GM21390 (cell line): ENCODE measurements around the gene ZDHHC22.
"Not testable (repeated sequence)": the region's sequence is repeated elsewhere in the genome, so short reads cannot be mapped to it uniquely, and the experiment has no call there.

Experiments used
- ATAC-seq: cut with Tn5 transposase; IDR thresholded peaks from one replicate; pipeline ENCODE4 v1.9.1; 2021; ENCODE audit not compliant: unreplicated experiment

Gene ZDHHC22, protein sequence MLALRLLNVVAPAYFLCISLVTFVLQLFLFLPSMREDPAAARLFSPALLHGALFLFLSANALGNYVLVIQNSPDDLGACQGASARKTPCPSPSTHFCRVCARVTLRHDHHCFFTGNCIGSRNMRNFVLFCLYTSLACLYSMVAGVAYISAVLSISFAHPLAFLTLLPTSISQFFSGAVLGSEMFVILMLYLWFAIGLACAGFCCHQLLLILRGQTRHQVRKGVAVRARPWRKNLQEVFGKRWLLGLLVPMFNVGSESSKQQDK

DNA sequence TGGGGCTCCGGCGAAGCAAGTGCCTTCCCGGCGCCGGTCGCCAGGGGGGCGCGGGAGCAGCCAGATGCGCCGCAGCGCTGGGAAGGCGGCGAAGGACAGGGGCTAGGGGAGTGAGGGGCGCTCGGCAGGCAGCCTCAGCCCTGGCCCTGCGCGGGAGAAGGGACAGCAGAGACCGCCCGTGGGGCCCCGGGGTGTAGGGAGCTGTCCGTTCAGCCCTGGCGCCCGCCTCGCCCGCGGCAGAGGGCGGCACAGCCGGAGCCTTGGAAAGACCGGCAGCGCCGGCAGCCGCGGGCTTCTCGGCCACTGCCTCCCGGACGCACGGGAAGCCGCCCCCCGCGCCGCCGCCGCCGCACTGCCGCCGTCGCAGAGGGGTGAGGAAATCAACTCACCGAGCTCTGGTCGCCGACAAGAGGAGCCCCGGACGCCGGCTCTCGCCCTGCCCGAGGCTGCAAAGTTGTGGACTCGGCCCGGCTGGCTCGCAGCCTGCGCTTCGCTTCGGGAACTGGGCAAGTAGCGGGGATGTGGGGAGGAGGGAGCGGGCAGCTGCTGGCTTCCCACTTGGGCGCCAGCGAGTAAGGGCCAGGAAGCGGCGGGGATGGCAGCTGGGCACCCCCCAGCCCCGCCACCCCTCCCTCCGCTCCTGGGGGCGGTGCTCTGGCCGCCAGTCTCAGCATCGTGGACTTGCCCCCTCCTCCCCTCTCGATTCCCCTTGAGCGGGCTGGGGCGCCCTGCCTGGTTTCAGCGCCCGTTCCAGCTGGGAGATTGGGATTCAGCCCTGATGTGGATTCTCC lies at the start of gene ZDHHC22:
ZDHHC22 (minus strand) TSS at position 578 of the 791 bp plus-strand sequence. CDS start 2,053 bp downstream, outside the sequence.
- ATAC-seq: no peak

DNA sequence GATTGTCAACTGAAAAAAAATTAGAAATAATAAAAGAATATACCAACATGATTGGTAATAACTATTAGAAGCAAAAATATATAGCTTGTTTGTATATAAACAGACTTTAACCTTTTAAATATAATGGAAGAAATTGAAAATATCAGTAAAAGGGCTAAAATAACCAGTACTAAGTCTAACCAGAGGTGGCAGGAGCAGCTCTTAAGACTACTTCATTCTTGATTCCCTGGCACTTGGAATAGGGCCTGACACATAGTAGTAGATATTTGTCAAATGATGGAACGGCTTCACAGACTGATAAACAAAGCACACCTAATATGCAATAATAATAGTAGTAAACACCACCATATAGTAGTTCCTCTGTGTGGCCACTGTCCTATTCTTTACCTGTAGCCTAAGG lies 49.4 kb upstream of the ZDHHC22 start:
- ATAC-seq: no peak

DNA sequence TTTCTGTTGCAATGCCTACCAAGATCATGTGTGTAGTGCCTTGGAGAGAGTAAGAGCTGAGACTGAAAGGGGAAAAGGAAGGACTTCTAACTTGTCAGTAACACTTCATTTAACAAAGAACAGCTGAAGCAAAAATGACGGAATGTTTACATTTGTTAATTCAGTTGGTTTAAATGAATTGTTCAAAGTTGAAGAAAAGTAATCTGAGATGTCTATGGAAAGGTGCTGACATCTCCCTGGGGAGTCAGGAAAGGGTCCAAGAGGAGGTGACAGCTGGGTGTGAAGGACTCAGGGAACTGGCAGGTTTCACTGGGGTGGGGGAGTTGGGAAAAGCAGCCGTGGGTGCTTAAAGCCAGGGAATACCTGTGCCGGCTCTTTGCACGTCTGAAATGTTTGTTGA lies 47.9 kb upstream of the ZDHHC22 start:
- no peak for ATAC-seq

DNA sequence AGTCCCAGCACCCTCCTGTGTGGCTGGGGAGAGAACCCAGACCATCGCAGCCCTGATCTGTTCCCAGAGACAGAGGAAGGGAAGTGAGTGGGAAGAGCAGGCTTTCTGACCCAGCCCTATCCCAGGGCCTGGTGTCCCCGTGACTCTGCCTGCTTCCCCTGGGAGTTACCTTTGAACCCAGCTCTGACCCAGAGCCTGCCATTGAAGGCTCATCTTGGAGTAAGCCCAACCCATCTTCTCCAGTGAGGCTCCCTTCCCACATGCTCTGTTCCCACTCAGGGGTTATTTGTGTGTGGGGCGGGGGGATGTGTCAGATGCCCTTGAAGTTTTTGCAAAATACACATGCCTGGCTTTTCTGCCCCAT lies 46.0 kb upstream of the ZDHHC22 start:
- ATAC-seq: no peak

DNA sequence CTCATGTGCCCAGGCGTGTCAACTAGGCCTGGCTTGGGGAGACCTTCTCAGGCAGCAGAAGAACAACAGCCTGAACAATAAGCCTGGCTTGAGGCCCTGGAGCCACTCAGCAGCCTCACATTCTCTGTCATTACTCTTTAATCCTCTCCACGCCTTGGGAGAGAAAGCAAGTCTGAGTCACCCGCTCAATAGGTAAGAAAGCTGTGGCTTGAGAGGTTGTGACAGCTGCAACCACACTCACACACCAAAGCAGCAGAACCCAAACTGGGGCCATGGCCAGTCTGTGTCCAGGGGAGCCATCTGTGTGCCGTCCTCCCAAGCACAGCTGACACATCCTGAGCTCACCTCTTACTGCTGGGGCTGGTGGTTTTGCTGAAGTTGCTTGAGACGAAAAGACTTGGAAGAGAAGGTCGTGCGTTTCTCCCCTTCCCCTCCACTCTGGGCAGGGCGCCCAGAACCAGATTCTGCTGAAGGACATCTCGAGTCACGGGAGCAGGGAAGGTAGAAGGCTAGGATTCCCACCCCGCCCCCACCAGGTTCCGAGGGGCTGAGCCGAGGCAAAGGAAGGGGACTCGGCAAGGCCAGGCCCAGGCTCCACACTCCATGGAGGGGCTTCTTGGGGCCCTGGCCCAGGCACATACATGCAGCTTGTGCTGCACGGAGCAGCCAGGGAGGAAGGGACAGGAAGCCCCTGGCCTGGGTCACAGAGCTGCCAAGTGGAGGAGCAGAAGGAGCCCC lies 45.5 kb upstream of the ZDHHC22 start:
- ATAC-seq: no peak

DNA sequence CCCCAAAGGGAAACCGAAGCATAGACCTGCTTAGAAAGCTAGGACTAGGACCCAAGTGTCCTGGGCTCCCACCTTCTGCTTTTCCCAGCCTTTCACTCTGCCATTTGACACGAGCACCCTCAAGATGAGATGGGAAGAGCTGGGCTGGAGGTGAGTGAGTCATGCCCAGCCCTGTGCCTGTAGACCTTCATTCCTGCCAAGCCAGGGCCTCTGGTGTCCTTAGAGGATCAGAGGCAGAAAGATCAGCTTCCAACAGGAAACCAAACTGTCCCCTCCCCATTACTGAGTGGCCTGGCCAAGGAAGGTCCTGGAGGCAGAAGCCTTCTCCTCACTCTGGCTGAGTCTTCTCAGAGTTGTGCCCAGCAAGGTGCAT lies 43.5 kb upstream of the ZDHHC22 start:
- no peak for ATAC-seq

DNA sequence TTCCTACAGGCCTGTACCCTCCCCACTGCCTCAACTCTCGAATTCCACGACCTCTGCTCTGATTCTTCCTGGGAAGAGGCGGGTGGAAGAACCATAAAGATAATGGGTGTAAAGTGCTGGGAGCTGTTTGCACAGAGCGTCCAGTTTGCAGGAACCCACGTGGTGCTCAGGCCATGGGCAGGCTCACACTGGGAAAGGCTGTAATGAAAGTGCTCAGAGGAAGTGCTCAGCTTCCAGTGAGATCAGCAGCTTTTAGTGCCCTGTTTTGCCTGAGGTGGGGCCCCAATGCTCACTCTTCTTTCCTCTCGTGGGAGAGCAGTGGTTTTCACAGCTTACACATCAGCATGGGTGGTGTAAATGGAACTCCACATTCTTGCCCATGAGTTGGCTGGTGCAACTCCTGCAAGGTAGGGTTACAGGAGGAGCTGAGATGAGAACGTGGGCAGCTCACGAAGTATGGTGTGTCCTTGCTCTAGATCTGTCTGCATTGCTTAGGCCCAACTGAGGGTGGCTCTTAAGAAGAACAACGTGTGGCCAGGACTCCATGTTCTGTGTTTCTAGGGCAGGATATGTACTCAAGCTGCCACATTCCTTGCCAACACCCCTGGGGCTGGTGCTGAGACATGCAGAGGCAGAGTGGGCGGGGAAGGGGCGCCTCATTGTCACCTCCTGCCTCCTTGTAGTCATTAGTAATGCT lies 43.0 kb upstream of the ZDHHC22 start:
- no peak for ATAC-seq

DNA sequence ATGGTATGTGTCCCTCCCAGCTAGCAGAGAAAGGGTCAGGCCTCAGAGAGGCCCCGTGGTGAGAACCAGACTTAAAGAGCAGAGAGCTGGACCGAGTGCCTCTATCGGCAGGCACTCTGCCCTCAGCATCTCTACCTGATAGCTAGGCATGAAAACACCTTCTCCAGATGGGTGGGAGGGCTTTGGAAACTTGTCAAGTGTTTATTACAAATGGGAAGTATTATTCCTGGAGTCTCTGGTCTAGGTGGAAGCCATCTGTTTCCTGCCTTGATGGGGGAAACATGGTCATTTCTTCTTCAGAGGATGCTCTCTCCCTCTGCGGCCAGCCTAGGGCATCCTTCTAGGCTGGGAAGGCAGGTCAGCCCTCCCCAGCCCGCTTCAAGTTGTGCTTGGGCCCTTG lies 42.3 kb upstream of the ZDHHC22 start:
- ATAC-seq: no peak

DNA sequence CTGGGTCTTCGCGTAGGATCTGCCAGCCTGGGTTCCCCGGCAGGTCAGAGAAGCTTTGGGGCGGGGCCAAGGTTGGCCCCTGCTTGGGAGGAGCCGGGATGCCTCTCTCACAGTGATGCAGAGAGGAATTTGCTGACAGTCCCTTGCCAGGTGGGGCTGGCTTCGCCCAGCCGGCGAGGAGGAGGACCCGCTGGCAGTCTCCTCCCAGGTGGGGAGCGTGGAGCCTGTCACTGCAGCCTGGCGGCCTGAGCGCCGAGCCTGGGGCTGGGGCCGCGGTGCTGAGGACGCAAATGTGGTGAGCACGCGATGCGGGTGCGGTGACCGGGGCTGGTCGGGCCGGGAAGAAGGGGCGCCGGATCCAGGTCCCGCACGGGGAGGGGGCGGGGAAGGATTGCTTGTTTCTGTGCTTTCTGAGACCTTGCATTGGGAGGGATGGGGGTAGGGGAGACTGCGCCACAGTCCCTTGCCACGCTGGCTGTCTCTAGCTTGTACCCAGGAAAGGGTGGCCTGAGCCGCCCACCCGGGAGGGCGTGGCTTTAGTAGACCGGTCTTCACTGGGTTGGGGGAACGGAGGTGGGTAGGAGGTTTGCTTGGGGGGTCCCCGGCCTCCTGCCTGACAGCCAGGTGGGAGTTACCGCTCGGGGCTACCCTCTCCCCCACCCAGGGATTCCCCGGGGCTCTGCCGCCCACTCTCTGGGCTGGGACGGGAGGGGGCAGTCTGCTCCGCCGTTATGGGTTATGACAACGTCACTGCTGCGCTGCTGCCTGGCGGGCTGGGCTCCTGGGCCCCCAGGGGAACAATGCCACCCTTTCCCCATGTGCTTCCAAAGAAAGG lies 40.2 kb upstream of the ZDHHC22 start, which contains the start of gene TMEM63C:
TMEM63C (plus strand) TSS at position 196 of the 835 bp plus-strand sequence. CDS start 37,016 bp downstream, outside the sequence.
- ATAC-seq: peak; percentile 75

DNA sequence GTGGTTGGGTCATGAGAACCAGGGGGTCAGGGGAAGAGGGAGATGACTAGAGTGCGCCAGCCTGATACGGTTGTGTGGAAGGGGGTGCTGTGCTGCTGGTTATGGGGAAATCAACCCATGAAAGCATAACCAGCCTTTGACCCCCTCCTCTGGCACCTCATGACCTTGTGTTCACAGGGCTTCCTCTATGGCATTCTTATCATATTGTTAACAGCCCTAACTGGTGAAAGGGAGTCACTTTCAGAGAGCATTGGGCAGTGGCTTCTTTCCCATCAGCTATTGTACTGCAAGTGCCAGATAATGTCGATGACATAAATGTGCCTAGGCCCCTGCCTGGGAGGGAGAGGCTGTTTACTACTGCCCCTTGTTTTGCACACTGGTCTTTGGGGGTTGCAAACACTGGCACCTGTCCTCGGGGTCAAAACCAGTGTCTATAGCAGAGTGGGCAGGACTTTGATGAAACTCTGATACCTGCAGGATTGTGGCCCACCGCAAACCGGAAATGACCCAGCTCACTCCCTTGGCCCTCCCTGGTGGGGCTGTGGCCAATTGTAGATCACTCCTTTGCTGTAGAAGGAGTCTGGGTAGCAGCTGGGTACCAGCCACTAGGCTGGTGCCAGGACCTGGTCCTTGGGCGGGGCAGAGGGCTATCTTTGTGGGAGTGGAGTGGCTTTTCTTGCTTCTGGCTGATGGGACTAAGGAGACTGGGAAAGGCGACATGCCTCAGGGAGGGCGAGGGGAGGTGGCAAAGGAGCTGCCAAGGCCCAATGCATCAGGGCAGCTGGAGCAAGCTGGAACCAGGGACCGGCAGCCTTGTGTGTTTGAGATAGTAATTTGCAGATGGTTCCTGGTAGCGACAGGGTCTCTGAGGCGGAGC lies 39.4 kb upstream of the ZDHHC22 start:
- ATAC-seq: no peak

DNA sequence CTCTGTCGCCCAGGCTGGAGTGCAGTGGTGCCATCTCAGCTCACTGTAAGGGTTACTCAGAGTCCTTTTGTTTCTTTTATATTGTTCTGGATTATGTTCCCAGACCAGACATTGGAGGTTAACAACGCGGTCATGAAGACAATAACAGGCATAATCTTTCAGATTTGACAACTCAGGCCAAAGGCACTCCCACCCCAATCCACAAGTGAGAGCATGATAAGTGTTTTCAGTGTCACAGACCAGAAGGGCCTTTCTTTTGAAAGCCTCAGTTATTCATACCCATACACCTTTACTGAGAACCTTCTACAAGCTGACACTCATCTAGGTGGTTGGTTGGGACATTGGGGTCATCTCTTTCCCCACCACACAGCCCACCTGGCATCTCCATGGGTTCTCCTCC lies 37.1 kb upstream of the ZDHHC22 start:
- no peak for ATAC-seq

DNA sequence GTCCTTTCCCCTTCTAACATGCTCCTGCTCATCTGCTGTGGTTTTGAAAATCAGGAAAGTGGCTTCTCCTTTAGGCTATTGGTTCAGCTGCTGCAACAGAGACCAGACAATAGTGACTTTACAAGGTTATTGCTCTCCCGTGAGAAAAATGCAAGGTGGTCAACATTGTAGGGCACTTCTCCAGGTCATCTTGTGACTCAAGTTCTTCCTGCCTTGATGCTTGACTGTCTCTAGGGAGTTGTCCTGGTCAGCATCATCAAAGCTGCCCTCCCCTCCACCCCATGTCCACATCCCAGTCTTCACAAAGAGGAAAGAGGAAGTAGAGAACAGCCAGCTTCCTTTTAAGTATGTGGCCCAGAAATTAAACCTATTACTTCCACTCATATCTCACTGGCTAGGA lies 36.1 kb upstream of the ZDHHC22 start:
- ATAC-seq: no peak

DNA sequence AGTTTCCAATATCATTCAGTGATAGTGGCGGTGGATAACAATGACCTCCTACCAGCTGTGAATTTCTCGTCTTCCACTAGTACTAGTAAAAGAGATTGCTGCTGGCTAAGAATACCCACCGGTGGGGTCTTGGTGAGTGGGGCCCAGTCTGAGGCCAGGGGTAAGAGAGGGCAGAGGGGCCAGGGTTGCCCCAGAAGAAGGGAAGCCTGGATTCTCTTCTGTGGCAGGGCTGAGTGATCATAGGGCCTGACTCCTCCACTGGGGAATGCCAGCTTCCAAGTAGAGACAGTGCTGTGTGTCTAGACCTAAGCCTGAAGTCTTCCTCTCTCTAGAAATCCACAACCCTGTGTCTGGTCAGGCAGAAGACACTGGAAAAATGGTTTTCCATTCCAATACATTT lies 34.3 kb upstream of the ZDHHC22 start:
- ATAC-seq: no peak

DNA sequence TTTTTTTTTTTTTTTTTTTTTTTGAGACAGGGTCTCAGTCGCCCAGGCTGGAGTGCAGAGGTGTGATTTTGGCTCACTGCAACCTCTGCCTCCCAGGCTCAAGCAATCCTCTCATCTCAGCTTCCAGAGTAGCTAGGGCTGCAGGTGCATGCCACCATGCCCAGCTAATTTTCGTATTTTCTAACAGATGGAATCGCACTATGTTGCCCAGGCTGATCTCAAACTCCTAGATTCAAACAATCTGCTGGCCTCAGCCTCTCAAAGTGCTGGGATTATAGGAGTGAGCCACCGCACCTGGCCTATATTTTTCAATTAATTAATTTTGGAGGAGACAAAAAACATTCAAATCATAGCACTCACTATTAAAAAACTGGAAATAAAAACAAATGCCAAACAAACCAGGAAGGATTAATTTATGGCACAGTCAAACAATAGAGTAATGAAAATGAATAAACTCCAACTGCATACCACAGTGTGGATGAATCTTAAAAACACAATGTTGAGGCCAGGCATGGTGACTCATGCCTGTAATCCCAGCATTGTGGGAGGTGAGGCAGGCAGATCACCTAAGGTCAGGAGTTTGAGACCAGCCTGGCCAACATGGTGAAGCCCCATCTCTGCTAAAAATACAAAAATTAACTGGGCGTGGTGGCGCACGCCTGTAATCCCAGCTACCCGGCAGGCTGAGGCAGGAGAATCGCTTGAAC lies 32.5 kb upstream of the ZDHHC22 start:
- ATAC-seq: not testable (repeated sequence)

DNA sequence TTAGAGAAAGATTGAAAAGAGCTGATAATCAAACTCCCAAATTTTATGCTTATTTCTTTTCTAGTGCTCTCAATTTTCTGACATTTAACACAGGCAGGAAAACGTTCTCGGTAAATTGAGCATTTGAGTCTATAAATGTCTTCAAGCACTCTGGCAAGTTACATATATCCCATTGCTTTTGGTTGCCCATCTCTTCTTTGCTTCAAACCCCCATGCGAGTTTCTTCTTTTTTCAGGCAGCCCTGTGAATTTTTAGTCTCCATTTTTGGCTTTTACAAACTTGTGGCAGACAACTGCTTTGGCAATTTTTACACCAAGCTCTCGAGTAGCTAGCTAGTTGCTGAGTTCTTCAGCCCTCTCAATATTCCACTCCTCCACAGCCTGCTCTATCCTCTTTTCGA lies 31.3 kb upstream of the ZDHHC22 start:
- ATAC-seq: no peak

DNA sequence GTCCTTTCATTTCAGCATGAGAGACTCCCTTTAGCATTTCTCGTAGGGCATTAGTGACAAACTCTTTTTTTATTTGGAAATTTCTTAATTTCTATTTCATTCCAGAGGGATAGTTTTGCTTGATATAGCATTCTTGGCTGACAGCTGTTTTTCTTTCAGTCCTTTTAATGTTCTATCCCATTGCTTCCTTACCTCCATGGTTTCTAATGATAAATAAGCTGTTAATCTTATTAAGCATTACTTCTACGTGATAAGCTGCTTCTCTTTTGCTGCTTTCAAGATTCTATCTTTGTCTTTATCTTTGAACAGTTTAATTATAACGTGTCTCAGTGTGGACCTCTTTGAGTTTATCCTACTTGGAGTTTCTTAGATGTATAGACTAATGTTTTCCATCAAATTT lies 28.5 kb upstream of the ZDHHC22 start:
- ATAC-seq: no peak

DNA sequence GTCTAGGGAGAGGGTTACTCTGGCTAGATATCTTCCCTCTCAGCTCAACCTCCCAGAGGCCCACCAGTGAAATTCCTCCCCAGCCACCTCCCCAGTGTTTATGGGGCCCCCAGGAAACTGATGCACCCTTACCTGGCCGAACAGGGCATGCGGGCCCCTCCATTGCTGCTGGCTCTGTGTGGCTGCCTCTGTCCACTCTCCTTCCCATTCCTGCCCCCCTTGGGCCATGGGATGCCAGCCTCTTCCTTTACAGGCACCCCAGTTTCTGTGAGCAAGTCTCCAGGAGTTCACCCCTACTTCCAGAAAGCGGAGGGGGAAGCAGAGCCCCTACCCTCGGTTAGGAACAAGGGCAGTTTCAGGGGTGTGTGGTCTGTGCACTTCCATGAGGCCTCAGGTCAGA lies 19.4 kb upstream of the ZDHHC22 start:
- no peak for ATAC-seq

DNA sequence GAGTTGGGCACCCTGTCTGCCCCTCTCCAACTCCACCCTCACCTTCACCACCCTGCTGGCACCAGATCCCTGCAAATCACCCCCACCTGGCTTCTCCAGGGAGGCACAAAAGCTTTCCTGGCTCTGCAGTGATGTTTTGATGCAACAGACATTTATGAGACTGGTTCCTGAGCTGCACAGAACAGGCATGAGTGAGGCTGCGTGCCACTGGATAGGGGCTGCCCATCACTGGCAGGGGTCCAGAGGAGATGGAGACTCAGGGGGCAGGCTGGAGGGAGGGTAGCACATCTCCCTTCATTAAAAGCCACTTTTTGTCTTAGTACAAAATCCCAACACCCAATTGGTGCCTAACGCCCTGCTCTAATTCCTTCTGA lies 17.3 kb upstream of the ZDHHC22 start:
- no peak for ATAC-seq
